Prostate gland (tissue), 2 donors: ENCODE results near the gene HDAC2. TPM values are rescaled to one million over a fixed set of nuclear protein-coding genes. Genes with fewer than 3 reads are reported as not detected.
"Not testable (repeated sequence)": the region's sequence is repeated elsewhere in the genome, so short reads cannot be mapped to it uniquely, and the experiment has no call there.

Experiments
- DNase-seq: peaks from one replicate; pipeline ENCODE4 v3.0.0-alpha.2; 2019; ENCODE audit warnings: low spot score
- H3K27ac ChIP-seq, 2 donors: fragments of 200-600 bp; sonication (generic); 2 replicates each; pipeline ENCODE4 v1.5.1; 2017 to 2019
- H3K27me3 ChIP-seq: fragments of 200-600 bp; sonication (generic); replicated peaks from 2 replicates; pipeline ENCODE4 v1.5.1; 2019; ENCODE audit not compliant: insufficient read depth
- H3K36me3 ChIP-seq, 2 donors: fragments of 200-600 bp; sonication (generic); 1 replicate in 1 of 2; 2 replicates in 1 of 2; pipeline versions ENCODE4 v1.5.1 to v1.8.1; 2017 to 2019
- H3K4me1 ChIP-seq: fragments of 200-600 bp; sonication (generic); replicated peaks from 2 replicates; pipeline ENCODE4 v1.5.1; 2019
- H3K4me3 ChIP-seq, 2 donors: fragments of 200-600 bp; sonication (generic); 2 replicates each; pipeline ENCODE4 v1.5.1; 2017 to 2019
- H3K9me3 ChIP-seq: fragments of 200-600 bp; sonication (generic); 2 replicates; pipeline ENCODE4 v1.5.1; 2017
- POLR2A ChIP-seq: fragments of 450-650 bp; IDR thresholded peaks from one replicate; pipeline ENCODE4 v1.6.1; 2016; ENCODE audit warnings: antibody characterized with exemption, mild to moderate bottlenecking
- POLR2AphosphoS5 ChIP-seq: sonication (generic); formaldehyde crosslinking; IDR thresholded peaks from one replicate; pipeline ENCODE4 v1.6.1; 2017; ENCODE audit warnings: antibody characterized with exemption
- WGBS: methylation state at CpG from one replicate; pipeline ENCODE4 v1.1.5; 2018; 5-methylcytosine and 5-hydroxymethylcytosine counted together
- intact Hi-C: fragments of 100-400 bp; cut with DNase I; formaldehyde crosslinking; loops from one replicate; pipeline ENCODE4 v1.14.2; 2022
- total RNA-seq, 2 donors: library from RNA; depleted of rRNA; stranded (reverse); fragments of >200 nt; gene quantifications; one replicate each; pipeline ENCODE4 v1.1.0, GENCODE V29; 2016
- TF ChIP-seq, protein P1 (sequence below), 4 experiments: fragments of 200-600 bp in 2 of 4; fragments of 450-650 bp in 2 of 4; sonication (generic) in 2 of 4; IDR thresholded peaks; 1 replicate in 3 of 4; 2 replicates in 1 of 4; pipeline ENCODE4 v1.5.1; 2016 to 2019; ENCODE audit warnings: antibody characterized with exemption in 4 of 4, mild to moderate bottlenecking in 2 of 4, moderate library complexity in 2 of 4

Gene HDAC2
- total RNA-seq, 2 donors from 2014 or later, result 39.6 to 86.0 TPM

DNA sequence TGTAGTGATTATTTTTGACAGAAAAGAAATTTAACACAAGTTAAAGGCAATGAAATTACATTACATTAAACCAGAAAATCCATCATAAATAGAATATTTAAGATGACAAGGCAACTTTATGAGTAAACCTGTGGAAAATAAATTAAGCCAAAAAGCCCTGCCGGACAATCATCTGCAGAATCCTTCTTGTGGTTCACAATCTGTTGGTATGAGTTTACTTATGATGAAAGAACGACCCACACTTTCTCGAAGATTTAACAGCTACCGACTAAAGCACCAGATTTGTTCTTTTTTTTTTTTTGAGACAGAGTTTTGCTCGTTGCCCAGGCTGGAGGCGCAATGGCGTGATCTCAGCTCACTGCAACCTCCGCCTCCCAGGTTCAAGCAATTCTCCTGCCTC lies 21.4 kb downstream of the HDAC2 start:
- intact Hi-C loops, result no loop called here
- WGBS, result 86% methylated on average over 8 of the region's 8 CpGs
- TF ChIP-seq POLR2AphosphoS5, result no peak
- no peak for TF ChIP-seq POLR2A
- TF ChIP-seq, protein P1, sequence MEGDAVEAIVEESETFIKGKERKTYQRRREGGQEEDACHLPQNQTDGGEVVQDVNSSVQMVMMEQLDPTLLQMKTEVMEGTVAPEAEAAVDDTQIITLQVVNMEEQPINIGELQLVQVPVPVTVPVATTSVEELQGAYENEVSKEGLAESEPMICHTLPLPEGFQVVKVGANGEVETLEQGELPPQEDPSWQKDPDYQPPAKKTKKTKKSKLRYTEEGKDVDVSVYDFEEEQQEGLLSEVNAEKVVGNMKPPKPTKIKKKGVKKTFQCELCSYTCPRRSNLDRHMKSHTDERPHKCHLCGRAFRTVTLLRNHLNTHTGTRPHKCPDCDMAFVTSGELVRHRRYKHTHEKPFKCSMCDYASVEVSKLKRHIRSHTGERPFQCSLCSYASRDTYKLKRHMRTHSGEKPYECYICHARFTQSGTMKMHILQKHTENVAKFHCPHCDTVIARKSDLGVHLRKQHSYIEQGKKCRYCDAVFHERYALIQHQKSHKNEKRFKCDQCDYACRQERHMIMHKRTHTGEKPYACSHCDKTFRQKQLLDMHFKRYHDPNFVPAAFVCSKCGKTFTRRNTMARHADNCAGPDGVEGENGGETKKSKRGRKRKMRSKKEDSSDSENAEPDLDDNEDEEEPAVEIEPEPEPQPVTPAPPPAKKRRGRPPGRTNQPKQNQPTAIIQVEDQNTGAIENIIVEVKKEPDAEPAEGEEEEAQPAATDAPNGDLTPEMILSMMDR (IDR thresholded peaks at IDR 0.05), result no peak

DNA sequence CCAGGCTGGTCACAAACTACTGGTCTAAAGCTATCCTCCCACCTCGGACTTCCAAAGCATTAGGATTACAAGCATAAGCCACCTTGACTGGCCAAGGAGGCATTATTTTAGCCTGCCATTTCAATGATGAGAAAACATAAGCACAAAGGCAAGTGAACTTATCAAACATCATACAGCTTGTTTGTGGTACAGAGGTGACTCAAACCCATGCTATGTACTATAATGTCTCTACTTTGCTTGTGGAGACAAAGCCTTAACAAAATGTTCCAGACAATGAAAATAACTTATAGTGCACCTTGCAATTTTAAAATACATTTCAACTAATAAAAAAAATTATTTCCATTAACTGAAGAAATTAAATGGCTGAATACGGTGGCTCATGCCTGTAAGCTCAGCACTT lies 26.2 kb downstream of the HDAC2 start:
- no peaks in the 10 kb centered on the region for H3K9me3 ChIP-seq
- H3K4me3 ChIP-seq, result no peak overlapping the region
- no peaks in the 10 kb centered on the region for H3K36me3 ChIP-seq
- TF ChIP-seq, protein P1 (IDR thresholded peaks at IDR 0.05), result no peak
- TF ChIP-seq POLR2AphosphoS5, result no peak
- no peak for TF ChIP-seq POLR2A
- intact Hi-C loops, result no loop called here
- WGBS, result 95% methylated on average over 2 of the region's 2 CpGs
- no peak overlapping the region for H3K27ac ChIP-seq
- no peaks in the 10 kb centered on the region for H3K4me1 ChIP-seq
- DNase-seq, result no peak
- no peaks in the 10 kb centered on the region for H3K27me3 ChIP-seq

More for the DNA sequence above, 21.4 kb downstream of the HDAC2 start:
- Histone ChIP-seq H3K4me3 (no peak overlapping the region), H3K27ac (no peak overlapping the region), H3K4me1 (no peaks in the 10 kb centered on the region), H3K36me3 (no peaks in the 10 kb centered on the region), H3K27me3 (no peaks in the 10 kb centered on the region), H3K9me3 (no peaks in the 10 kb centered on the region)
- no peak for DNase-seq

DNA sequence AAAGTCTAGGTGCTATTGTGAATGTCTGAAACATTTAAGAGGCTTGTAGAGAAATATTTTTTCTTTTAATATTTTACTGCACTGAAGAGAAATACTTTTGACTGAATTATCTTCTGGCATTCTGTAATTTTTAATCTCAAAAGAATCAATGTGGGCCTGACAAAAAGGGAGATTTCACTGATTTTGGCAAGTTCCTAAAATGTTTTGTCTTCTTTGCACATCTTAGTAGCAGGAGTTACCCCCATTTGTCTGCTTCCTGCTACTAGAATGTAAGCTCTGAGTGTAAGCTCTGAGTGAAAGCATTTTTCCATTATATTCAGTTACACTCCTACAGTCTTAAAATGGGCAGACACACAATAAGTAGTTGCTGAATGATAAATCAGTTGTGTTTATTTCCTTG lies 31.1 kb downstream of the HDAC2 start:
- Histone ChIP-seq H3K36me3 (no peaks in the 10 kb centered on the region), H3K9me3 (no peaks in the 10 kb centered on the region), H3K4me1 (no peaks in the 10 kb centered on the region), H3K27me3 (no peaks in the 10 kb centered on the region), H3K27ac (no peak overlapping the region), H3K4me3 (no peak overlapping the region)
- TF ChIP-seq POLR2A (no peak), POLR2AphosphoS5 (no peak)
- TF ChIP-seq, protein P1 (IDR thresholded peaks at IDR 0.05), result no peak
- intact Hi-C loops, result no loop called here
- DNase-seq, result no peak

DNA sequence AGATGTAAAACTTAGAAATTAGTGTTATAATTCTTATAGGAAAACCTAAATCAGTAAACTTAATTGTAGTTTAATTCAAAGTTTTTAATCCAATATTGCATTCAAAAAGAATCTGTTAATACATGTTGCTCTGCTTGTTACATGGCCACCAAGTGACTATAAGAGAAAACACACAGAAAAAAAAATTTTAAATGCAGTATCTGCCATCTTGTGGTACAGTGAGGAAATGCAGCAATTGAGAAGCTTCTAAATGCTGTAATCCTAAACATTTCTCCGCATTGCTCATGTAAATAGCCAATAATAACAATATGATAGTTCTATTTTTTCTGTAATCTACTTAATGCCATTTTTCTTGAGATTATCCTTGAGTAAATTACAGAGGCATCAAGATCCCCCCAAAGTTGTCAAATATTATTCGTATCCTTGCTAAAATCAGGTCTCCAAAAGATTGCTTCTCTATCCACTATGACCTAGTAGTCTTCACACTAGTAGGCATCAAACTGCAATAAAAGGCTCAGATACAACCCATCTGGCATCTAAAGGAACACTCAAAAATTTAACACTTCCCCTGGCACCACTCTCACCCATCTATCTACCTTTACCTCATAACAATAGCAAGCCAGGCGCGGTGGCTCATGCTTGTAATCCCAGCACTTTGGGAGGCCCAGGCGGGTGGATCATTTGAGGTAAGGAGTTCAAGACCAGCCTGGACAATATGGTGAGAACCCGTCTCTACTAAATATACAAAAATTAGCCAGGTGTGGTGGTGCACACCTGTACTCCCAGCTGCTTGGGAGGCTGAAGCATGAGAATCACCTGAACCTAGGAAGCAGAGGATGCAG lies 34.6 kb downstream of the HDAC2 start:
- no peak for TF ChIP-seq POLR2A
- TF ChIP-seq, protein P1 (IDR thresholded peaks at IDR 0.05), result peak in 3 of 4 experiments; percentile 62 to 82 (median 69)

DNA sequence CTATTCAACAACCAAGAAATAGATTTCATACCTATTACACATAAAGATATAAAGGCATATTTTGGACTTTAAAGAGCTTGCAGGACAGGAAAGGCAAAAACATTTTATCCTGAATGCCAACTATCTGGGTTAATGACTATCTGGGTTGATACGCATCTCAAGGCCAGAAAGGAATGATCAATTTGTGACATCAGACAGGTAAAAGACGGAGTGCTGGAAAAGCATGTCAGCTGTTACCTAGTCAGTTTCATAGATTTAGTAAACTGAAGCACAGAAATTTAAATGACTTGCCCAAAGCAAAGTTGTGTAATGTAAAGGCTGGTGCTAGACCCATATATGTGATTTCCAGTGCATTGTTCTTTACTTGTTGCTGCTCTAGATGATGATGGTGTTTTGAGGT lies 36.8 kb downstream of the HDAC2 start:
- Histone ChIP-seq H3K9me3 (no peaks in the 10 kb centered on the region), H3K27ac (no peak overlapping the region), H3K4me1 (no peaks in the 10 kb centered on the region), H3K36me3 (no peaks in the 10 kb centered on the region), H3K4me3 (no peak overlapping the region), H3K27me3 (no peaks in the 10 kb centered on the region)
- no peak for DNase-seq
- WGBS, result 94% methylated on average over 2 of the region's 2 CpGs
- TF ChIP-seq, protein P1 (IDR thresholded peaks at IDR 0.05), result no peak
- TF ChIP-seq POLR2A (no peak), POLR2AphosphoS5 (no peak)
- intact Hi-C loops, result no loop called here

More for the DNA sequence above, 34.6 kb downstream of the HDAC2 start:
- Histone ChIP-seq H3K27ac (no peak overlapping the region), H3K27me3 (no peaks in the 10 kb centered on the region), H3K36me3 (no peaks in the 10 kb centered on the region), H3K9me3 (no peaks in the 10 kb centered on the region), H3K4me3 (no peak overlapping the region), H3K4me1 (no peaks in the 10 kb centered on the region)
- intact Hi-C loops, result no loop called here
- WGBS, result 87% methylated on average over 6 of the region's 6 CpGs
- peak; percentile 6 for DNase-seq

DNA sequence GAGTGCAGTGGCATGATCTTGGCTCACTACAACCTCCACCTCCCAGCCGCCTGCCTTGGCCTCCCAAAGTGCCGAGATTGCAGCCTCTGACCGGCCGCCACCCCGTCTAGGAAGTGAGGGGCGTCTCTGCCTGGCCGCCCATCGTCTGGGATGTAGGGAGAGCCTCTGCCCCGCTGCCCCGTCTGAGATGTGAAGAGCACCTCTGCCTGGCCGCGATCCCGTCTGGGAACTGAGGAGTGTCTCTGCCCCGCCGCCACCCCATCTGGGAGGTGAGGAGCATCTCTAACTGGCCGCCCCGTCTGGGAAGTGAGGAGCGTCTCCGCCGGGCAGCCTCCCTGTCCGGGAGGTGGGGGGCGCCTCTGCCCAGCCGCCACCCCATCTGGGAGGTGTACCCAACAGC lies 39.0 kb downstream of the HDAC2 start:
- WGBS, result 92% methylated on average over 17 of the region's 23 CpGs

More for the DNA sequence above, 39.0 kb downstream of the HDAC2 start:
- H3K27me3 ChIP-seq, H3K4me3 ChIP-seq, H3K27ac ChIP-seq, H3K4me1 ChIP-seq, H3K9me3 ChIP-seq, DNase-seq, intact Hi-C loops, H3K36me3 ChIP-seq: not testable (repeated sequence)
